SW480 (cell line): ENCODE data around the gene ARHGAP45.
A peak's percentile ranks its signal among the peaks of the same experiment; 100 is the strongest.

Experiments used
- DNase-seq: peaks from one replicate; pipeline ENCODE4 v3.0.0-alpha.2; 2016; ENCODE audit warnings: low spot score

The ARHGAP45 gene

GRCh38 chr19:1072371-1073015 is 5.5 kb downstream of the ARHGAP45 start:
- no peak for DNase-seq

- DNase-seq = no peak
Observed at GRCh38 chr19:1073063-1073955, 6.3 kb downstream of the ARHGAP45 start.

- DNase-seq = no peak
Observed at GRCh38 chr19:1073956-1074517, 7.1 kb downstream of the ARHGAP45 start.

GRCh38 chr19:1074544-1075283 is 7.7 kb downstream of the ARHGAP45 start:
- DNase-seq = peak; percentile 58

- no peak for DNase-seq
Observed at GRCh38 chr19:1076046-1076386, 9.0 kb downstream of the ARHGAP45 start.

GRCh38 chr19:1076951-1077350 is 10.0 kb downstream of the ARHGAP45 start:
- DNase-seq = peak; percentile 84

- DNase-seq = no peak
Observed at GRCh38 chr19:1079566-1080111, 12.7 kb downstream of the ARHGAP45 start.

GRCh38 chr19:1080360-1081161 is 13.6 kb downstream of the ARHGAP45 start:
- no peak for DNase-seq

GRCh38 chr19:1081301-1082164 is 14.6 kb downstream of the ARHGAP45 start:
- DNase-seq = no peak

- peak; percentile 79 for DNase-seq
Observed at GRCh38 chr19:1082165-1082927, 15.4 kb downstream of the ARHGAP45 start.

GRCh38 chr19:1082928-1083816 is 16.2 kb downstream of the ARHGAP45 start:
- DNase-seq = no peak

GRCh38 chr19:1084024-1084868 is 17.3 kb downstream of the ARHGAP45 start:
- DNase-seq = no peak

GRCh38 chr19:1085053-1085658 is 18.2 kb downstream of the ARHGAP45 start:
- DNase-seq = no peak

GRCh38 chr19:1085676-1086442 is 18.9 kb downstream of the ARHGAP45 start:
- DNase-seq = no peak

GRCh38 chr19:1086613-1087012 is 19.6 kb downstream of the ARHGAP45 start:
- DNase-seq = no peak

- DNase-seq = no peak
Observed at GRCh38 chr19:1087813-1088415, 20.9 kb downstream of the ARHGAP45 start.
